OCI-LY7 (cell line): Measurements from ENCODE around the gene FCHO2.
"Not testable (repeated sequence)": the region's sequence is repeated elsewhere in the genome, so short reads cannot be mapped to it uniquely, and the experiment has no call there.

ENCODE experiments used
- EZH2phosphoT487 ChIP-seq: fragments of 200-600 bp; sonication (generic); IDR thresholded peaks from 2 replicates; pipeline ENCODE4 v1.6.1; 2018; ENCODE audit warnings: low read depth, borderline replicate concordance, mild to moderate bottlenecking, mixed run types, antibody characterized with exemption, low read length, moderate library complexity, mixed read lengths
- TF ChIP-seq, protein P1 (sequence below): fragments of 200-600 bp; sonication (generic); conservative IDR thresholded peaks from 2 replicates; pipeline ENCODE4 v1.5.1; 2014; ENCODE audit warnings: mild to moderate bottlenecking, antibody characterized with exemption, low read length, moderate library complexity, mixed read lengths

GRCh38 chr5:72934953-72935725 is 20.7 kb upstream of the FCHO2 start:
- not testable (repeated sequence) for TF ChIP-seq EZH2phosphoT487
- TF ChIP-seq, protein P1, sequence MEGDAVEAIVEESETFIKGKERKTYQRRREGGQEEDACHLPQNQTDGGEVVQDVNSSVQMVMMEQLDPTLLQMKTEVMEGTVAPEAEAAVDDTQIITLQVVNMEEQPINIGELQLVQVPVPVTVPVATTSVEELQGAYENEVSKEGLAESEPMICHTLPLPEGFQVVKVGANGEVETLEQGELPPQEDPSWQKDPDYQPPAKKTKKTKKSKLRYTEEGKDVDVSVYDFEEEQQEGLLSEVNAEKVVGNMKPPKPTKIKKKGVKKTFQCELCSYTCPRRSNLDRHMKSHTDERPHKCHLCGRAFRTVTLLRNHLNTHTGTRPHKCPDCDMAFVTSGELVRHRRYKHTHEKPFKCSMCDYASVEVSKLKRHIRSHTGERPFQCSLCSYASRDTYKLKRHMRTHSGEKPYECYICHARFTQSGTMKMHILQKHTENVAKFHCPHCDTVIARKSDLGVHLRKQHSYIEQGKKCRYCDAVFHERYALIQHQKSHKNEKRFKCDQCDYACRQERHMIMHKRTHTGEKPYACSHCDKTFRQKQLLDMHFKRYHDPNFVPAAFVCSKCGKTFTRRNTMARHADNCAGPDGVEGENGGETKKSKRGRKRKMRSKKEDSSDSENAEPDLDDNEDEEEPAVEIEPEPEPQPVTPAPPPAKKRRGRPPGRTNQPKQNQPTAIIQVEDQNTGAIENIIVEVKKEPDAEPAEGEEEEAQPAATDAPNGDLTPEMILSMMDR, result not testable (repeated sequence)
